HG03521 (cell line): Measurements from ENCODE around the gene COA5.

ENCODE experiments used
- ATAC-seq: cut with Tn5 transposase; IDR thresholded peaks from one replicate; pipeline ENCODE4 v1.9.1; 2021; ENCODE audit warnings: mild to moderate bottlenecking, moderate library complexity; ENCODE audit not compliant: unreplicated experiment

The COA5 gene

GRCh38 chr2:98554116-98554861 lies 54.0 kb downstream of the COA5 start:
- ATAC-seq: no peak

- ATAC-seq: no peak
These were observed 55.7 kb downstream of the COA5 start for GRCh38 chr2:98552499-98553179.

DNA sequence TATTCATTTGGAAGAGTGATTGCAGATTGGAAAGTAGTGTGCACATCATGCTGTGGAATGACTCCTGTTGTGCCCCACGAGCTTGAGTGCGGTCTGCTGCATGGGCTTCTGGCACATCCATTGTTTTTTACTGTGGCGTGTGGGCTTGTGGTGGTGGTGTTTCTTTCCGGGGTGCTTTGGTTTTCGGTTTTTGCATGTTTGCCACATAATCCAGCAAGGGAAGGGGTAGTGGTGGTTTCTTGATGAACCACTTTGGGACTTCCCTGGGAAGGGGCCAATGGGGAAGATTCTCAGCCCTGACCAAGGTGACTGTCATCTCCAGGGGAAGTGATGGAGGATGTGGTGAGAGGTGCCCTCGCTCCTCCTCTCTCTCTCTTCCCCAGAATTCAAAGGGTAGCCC lies 57.0 kb downstream of the COA5 start:
- ATAC-seq: no peak

- no peak for ATAC-seq
These were observed 58.1 kb downstream of the COA5 start for GRCh38 chr2:98550165-98550564.
